ENCODE measurements around the gene ALCAM. TPM values are rescaled to one million over a fixed set of nuclear protein-coding genes. Genes with fewer than 3 reads are reported as not detected.

The ALCAM gene
- total RNA-seq, 4 donors from 2014 or later, result 5.9 to 151 (median 19.0) TPM

DNA sequence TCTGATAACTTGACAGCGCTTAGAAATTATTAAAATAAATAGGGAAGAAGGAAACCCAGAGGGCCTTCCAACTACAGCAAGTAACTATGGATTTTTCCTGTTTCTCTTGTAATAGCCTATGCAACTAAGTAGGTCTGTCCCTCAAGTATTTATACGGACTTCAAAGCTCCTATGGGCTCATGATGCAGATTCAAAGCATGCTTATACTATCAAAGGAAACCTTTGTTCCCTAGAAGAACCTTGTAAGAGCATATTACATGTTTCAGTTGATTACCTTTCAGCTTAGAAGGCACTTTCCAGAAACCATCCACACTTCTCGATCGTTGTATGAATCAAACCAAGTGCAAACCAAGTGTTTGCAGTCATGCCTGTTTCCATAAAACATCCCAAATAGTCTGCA, 158.8 kb downstream of the ALCAM start:
- Histone ChIP-seq H3K36me3 (no peaks in the 10 kb centered on the region), H3K27ac (no peak overlapping the region), H3K4me3 (no peak overlapping the region), H3K9me3 (no peaks in the 10 kb centered on the region), H3K27me3 (no peaks in the 10 kb centered on the region), H3K4me1 (no peaks in the 10 kb centered on the region)
- DNase-seq, result no peak
- intact Hi-C loops (cut with DNase I; ENCODE audit: low total_unique reads), result no loop called here
- TF ChIP-seq CTCF (IDR thresholded peaks at IDR 0.05) (no peak), POLR2A (IDR thresholded peaks at IDR 0.05) (no peak)

- no peaks in the 10 kb centered on the region for H3K9me3 ChIP-seq
- intact Hi-C loops (cut with DNase I; ENCODE audit: low total_unique reads), result no loop called here
- H3K4me3 ChIP-seq, result no peak overlapping the region
- no peak for DNase-seq
- no peak overlapping the region for H3K27ac ChIP-seq
- no peaks in the 10 kb centered on the region for H3K36me3 ChIP-seq
- no peaks in the 10 kb centered on the region for H3K27me3 ChIP-seq
- H3K4me1 ChIP-seq, result no peaks in the 10 kb centered on the region
- TF ChIP-seq POLR2A (IDR thresholded peaks at IDR 0.05) (no peak), CTCF (IDR thresholded peaks at IDR 0.05) (no peak)
Measured at GRCh38 chr3:105526360-105527111, 159.8 kb downstream of the ALCAM start.

DNA sequence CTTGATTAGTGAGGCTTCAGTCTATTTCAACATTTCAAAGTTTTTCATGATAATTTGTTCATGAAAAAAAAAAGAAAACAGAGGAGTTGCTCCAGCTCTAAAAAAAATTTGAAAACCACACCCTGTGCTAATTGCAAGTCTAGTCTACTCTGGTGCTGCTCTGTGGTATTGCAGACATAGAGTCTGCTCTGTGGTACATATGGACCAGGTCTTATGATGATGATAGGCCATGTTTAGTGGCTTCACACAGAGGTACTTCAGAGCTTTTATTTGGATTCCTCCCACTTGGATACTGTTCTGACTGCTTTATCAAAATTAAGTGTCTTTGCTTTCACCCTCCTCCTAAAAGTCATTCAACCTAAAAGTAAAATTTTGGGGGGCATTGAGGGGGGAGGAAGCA, 160.8 kb downstream of the ALCAM start:
- DNase-seq, result no peak
- Histone ChIP-seq H3K4me3 (no peak overlapping the region), H3K27ac (no peak overlapping the region), H3K36me3 (no peaks in the 10 kb centered on the region), H3K4me1 (no peaks in the 10 kb centered on the region), H3K9me3 (no peaks in the 10 kb centered on the region), H3K27me3 (no peaks in the 10 kb centered on the region)
- TF ChIP-seq CTCF (IDR thresholded peaks at IDR 0.05), result no peak
- no peak for TF ChIP-seq POLR2A (IDR thresholded peaks at IDR 0.05)
- intact Hi-C loops (cut with DNase I; ENCODE audit: low total_unique reads), result no loop called here

GRCh38 chr3:105527949-105528348, 161.2 kb downstream of the ALCAM start:
- TF ChIP-seq POLR2A (IDR thresholded peaks at IDR 0.05) (no peak), CTCF (IDR thresholded peaks at IDR 0.05) (no peak)
- Histone ChIP-seq H3K27me3 (no peaks in the 10 kb centered on the region), H3K4me3 (no peak overlapping the region), H3K27ac (no peak overlapping the region), H3K36me3 (no peaks in the 10 kb centered on the region), H3K4me1 (no peaks in the 10 kb centered on the region), H3K9me3 (no peaks in the 10 kb centered on the region)
- intact Hi-C loops (cut with DNase I; ENCODE audit: low total_unique reads), result no loop called here
- DNase-seq, result no peak

- TF ChIP-seq POLR2A (IDR thresholded peaks at IDR 0.05) (no peak), CTCF (IDR thresholded peaks at IDR 0.05) (no peak)
- intact Hi-C loops (cut with DNase I; ENCODE audit: low total_unique reads), result no loop called here
Measured at GRCh38 chr3:105528955-105529354, 162.2 kb downstream of the ALCAM start.

More at GRCh38 chr3:105528955-105529354, 162.2 kb downstream of the ALCAM start:
- H3K4me1 ChIP-seq, result no peaks in the 10 kb centered on the region
- no peaks in the 10 kb centered on the region for H3K9me3 ChIP-seq
- H3K4me3 ChIP-seq, result no peak overlapping the region
- no peak for DNase-seq
- no peaks in the 10 kb centered on the region for H3K36me3 ChIP-seq
- no peaks in the 10 kb centered on the region for H3K27me3 ChIP-seq
- no peak overlapping the region for H3K27ac ChIP-seq

Measured in uterus (tissue), 4 donors.